ENCODE measurements around the gene ANGPTL4. TPM values are rescaled to one million over a fixed set of nuclear protein-coding genes. Genes with fewer than 3 reads are reported as not detected.

The ANGPTL4 gene
- total and polyA plus RNA-seq, 2 experiments from 2014 or later = 1.9 to 2.2 TPM

- no peak overlapping the region for H2AFZ ChIP-seq
- no peak overlapping the region for H3K4me3 Mint-ChIP-seq
- no peak for DNase-seq (ENCODE audit: low spot score)
- H3K27ac ChIP-seq (ENCODE audit: low read depth) = no peak overlapping the region
- no peaks in the 10 kb centered on the region for H4K20me1 ChIP-seq (replicated peaks; ENCODE audit: insufficient read depth)
- peaks cover 6% of the 10 kb centered on the region; the same call in 1 of the 2 replicates for H3F3A ChIP-seq (replicated peaks; ENCODE audit: low read depth)
- peaks cover 4% of the 10 kb centered on the region for H3K27me3 Mint-ChIP-seq (ENCODE audit: insufficient read depth, low read depth, poor library complexity)
- no peak overlapping the region for H3K4me3 ChIP-seq
- H3K9me2 ChIP-seq (ENCODE audit: insufficient read depth) = no peaks in the 10 kb centered on the region
- H3K4me1 ChIP-seq (ENCODE audit: insufficient read depth) = peaks cover 5% of the 10 kb centered on the region; the same call in 1 of the 2 replicates
- H3K4me2 ChIP-seq = no peak overlapping the region
- no peaks in the 10 kb centered on the region; the same call in 2 of the 3 replicates for H3K9me3 Mint-ChIP-seq
- H3K4me1 Mint-ChIP-seq = peaks cover 13% of the 10 kb centered on the region
- no peaks in the 10 kb centered on the region for H3K36me3 Mint-ChIP-seq (ENCODE audit: low read depth)
- no peaks in the 10 kb centered on the region for H3K79me2 ChIP-seq (replicated peaks; ENCODE audit: insufficient read depth)
- H3K36me3 ChIP-seq (ENCODE audit: insufficient read depth) = no peaks in the 10 kb centered on the region
- TF ChIP-seq CTCF (conservative IDR thresholded peaks at IDR 0.05; ENCODE audit: low read depth in 2 of 2) (no peak), ZNF462 (CRISPR knock-in tag; IDR thresholded peaks at IDR 0.05) (no peak), ZNF331 (CRISPR knock-in tag; IDR thresholded peaks at IDR 0.05; ENCODE audit: low read depth) (no peak), ZNF114 (CRISPR knock-in tag; IDR thresholded peaks at IDR 0.05) (no peak), REST (IDR thresholded peaks at IDR 0.05; ENCODE audit: unreplicated experiment) (no peak), JUNB (IDR thresholded peaks at IDR 0.05; ENCODE audit: unreplicated experiment) (no peak), STAT1 (IDR thresholded peaks at IDR 0.05; ENCODE audit: unreplicated experiment) (no peak)
- H3K27ac Mint-ChIP-seq = no peak overlapping the region
- no peaks in the 10 kb centered on the region for H3K27me3 ChIP-seq (ENCODE audit: insufficient read depth)
- ATAC-seq = no peak
Measured at GRCh38 chr19:8355631-8356402, 8.1 kb upstream of the ANGPTL4 start.

Data from GM23338 (cell line).